ENCODE measurements around the gene MANBA. TPM values are rescaled to one million over a fixed set of nuclear protein-coding genes. Genes with fewer than 3 reads are reported as not detected.

The MANBA gene
- total and polyA plus RNA-seq, 5 donors from 2014 or later: 10.7 to 21.2 (median 15.8) TPM

DNA sequence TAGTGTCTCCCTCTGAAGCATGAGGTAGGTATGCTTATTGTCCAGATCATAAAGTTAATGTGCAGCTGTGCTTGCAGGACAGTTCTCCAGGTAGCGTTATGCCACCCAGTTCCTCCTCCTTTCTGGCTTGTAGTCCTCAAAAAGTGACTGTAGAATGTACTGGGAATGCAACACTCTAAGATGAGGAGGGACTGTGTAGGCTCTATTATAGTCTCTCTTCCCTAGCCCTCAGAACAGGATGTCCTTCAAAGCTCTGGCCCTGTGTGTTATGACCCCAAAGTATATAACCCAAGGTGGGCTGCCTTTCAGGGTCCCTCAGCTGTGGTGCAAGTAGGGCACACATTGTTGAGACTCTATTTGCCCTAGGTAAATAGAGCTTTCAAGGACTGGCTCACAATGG, 20.8 kb upstream of the MANBA start:
- peaks cover 0 to 4% (median 0%) of the 10 kb centered on the region in 4 donors for H3K4me1 Mint-ChIP-seq
- no peaks in the 10 kb centered on the region for H3K27me3 Mint-ChIP-seq
- no peak overlapping the region for H3K4me3 Mint-ChIP-seq
- peaks cover 0 to 3% (median 0%) of the 10 kb centered on the region in 7 donors for H3K9me3 Mint-ChIP-seq
- Histone ChIP-seq H3K4me1 (ENCODE audit: control insufficient read depth, insufficient read depth, low read length, poor library complexity, severe bottlenecking) (no peaks in the 10 kb centered on the region), H3K36me3 (ENCODE audit: control insufficient read depth, insufficient read depth, low read length) (no peaks in the 10 kb centered on the region), H3K27me3 (ENCODE audit: control insufficient read depth, insufficient read depth, low read length) (peaks cover 3% of the 10 kb centered on the region), H3K27ac (ENCODE audit: insufficient read depth, low read length, poor library complexity, severe bottlenecking) (no peak overlapping the region), H3K4me3 (ENCODE audit: low read depth, low read length) (no peak overlapping the region), H3K9me3 (ENCODE audit: control insufficient read depth in 2 of 2, low read length in 2 of 2) (no peaks in the 10 kb centered on the region)
- no peaks in the 10 kb centered on the region for H3K36me3 Mint-ChIP-seq
- ATAC-seq (ENCODE audit: low read depth in 2 of 2) (no peak), DNase-seq (no peak)
- H3K27ac Mint-ChIP-seq: no peak overlapping the region

DNA sequence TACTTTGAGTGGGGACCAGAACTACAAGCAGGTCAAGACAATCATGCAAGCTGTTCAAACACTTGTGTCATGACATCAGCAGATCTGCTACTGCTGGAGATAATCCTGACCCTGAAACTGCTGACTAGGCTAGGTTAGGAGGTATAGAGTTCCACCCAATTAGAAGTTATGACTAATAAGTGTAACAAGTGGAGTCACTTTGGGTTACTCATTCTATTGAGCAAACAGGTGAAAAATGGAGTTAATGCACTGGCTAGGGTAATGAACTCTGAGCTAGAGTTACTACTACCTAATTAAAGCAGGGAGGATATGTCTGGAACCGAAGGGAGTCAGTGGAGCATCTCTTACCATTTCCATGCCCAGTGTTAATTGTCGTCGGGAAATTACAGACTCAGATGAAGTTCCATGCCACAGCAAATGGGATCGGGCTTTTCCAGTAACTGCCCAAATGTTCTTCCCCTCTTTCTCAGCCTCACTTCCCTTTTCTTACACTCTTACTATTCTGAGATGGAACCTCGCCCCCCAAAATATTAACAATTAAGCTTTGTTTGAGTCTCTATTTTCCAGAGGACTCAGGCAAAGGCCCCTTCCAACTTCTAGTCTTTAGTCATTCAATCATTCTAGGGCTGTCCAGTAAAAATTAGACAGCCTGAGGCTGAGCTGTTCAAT, 19.8 kb upstream of the MANBA start:
- Mint-ChIP-seq H3K27ac (no peak overlapping the region), H3K4me3 (no peak overlapping the region), H3K27me3 (no peaks in the 10 kb centered on the region), H3K36me3 (no peaks in the 10 kb centered on the region), H3K9me3 (peaks cover 0 to 3% (median 0%) of the 10 kb centered on the region in 7 donors), H3K4me1 (no peaks in the 10 kb centered on the region)
- Histone ChIP-seq H3K4me1 (ENCODE audit: control insufficient read depth, insufficient read depth, low read length, poor library complexity, severe bottlenecking) (no peaks in the 10 kb centered on the region), H3K36me3 (ENCODE audit: control insufficient read depth, insufficient read depth, low read length) (no peaks in the 10 kb centered on the region), H3K4me3 (ENCODE audit: low read depth, low read length) (no peak overlapping the region), H3K27me3 (ENCODE audit: control insufficient read depth, insufficient read depth, low read length) (peaks cover 3% of the 10 kb centered on the region), H3K27ac (ENCODE audit: insufficient read depth, low read length, poor library complexity, severe bottlenecking) (no peak overlapping the region), H3K9me3 (ENCODE audit: control insufficient read depth in 2 of 2, low read length in 2 of 2) (no peaks in the 10 kb centered on the region)
- ATAC-seq (ENCODE audit: low read depth in 2 of 2) (no peak), DNase-seq (peak in 1 of 3 donors; percentile 41)

DNA sequence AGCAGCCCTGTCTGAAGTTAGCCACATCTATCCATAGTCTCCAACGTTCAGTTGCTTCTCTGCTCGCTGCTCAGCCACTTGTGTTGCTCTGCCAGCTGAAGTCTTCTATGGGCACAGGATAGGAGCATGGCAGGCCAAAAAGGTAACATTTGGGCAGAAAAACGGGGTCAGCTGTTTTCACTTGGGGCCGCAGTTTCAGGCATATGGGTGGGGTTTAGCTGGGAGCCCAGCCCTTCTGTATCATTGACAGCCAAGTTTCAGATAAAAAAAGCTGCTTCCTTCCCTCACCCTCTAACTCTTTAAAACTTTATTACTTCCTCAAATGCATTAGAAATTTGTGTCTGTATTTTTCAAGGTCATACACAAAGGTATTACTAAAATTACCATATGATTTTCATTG, 18.4 kb upstream of the MANBA start:
- DNase-seq (no peak), ATAC-seq (ENCODE audit: low read depth in 2 of 2) (no peak)
- Mint-ChIP-seq H3K27ac (no peak overlapping the region), H3K27me3 (no peaks in the 10 kb centered on the region), H3K9me3 (peaks cover 0 to 3% (median 0%) of the 10 kb centered on the region in 7 donors), H3K4me1 (no peaks in the 10 kb centered on the region), H3K36me3 (no peaks in the 10 kb centered on the region), H3K4me3 (no peak overlapping the region)
- H3K27me3 ChIP-seq (ENCODE audit: control insufficient read depth, insufficient read depth, low read length): peaks cover 3% of the 10 kb centered on the region
- H3K4me3 ChIP-seq (ENCODE audit: low read depth, low read length): no peak overlapping the region
- H3K4me1 ChIP-seq (ENCODE audit: control insufficient read depth, insufficient read depth, low read length, poor library complexity, severe bottlenecking): no peaks in the 10 kb centered on the region
- H3K9me3 ChIP-seq (ENCODE audit: control insufficient read depth in 2 of 2, low read length in 2 of 2): no peaks in the 10 kb centered on the region
- H3K27ac ChIP-seq (ENCODE audit: insufficient read depth, low read length, poor library complexity, severe bottlenecking): no peak overlapping the region
- no peaks in the 10 kb centered on the region for H3K36me3 ChIP-seq (ENCODE audit: control insufficient read depth, insufficient read depth, low read length)

GRCh38 chr4:102778720-102779119, 18.0 kb upstream of the MANBA start:
- no peaks in the 10 kb centered on the region for H3K4me1 Mint-ChIP-seq
- H3K27me3 Mint-ChIP-seq: no peaks in the 10 kb centered on the region
- H3K9me3 Mint-ChIP-seq: peaks cover 0 to 3% (median 0%) of the 10 kb centered on the region in 7 donors
- H3K27ac Mint-ChIP-seq: no peak overlapping the region
- H3K9me3 ChIP-seq (ENCODE audit: control insufficient read depth in 2 of 2, low read length in 2 of 2): no peaks in the 10 kb centered on the region
- no peak overlapping the region for H3K27ac ChIP-seq (ENCODE audit: insufficient read depth, low read length, poor library complexity, severe bottlenecking)
- DNase-seq (no peak), ATAC-seq (ENCODE audit: low read depth in 2 of 2) (no peak)
- no peaks in the 10 kb centered on the region for H3K4me1 ChIP-seq (ENCODE audit: control insufficient read depth, insufficient read depth, low read length, poor library complexity, severe bottlenecking)
- H3K4me3 Mint-ChIP-seq: no peak overlapping the region
- H3K36me3 Mint-ChIP-seq: no peaks in the 10 kb centered on the region
- H3K27me3 ChIP-seq (ENCODE audit: control insufficient read depth, insufficient read depth, low read length): peaks cover 3% of the 10 kb centered on the region
- H3K4me3 ChIP-seq (ENCODE audit: low read depth, low read length): no peak overlapping the region
- no peaks in the 10 kb centered on the region for H3K36me3 ChIP-seq (ENCODE audit: control insufficient read depth, insufficient read depth, low read length)

- no peak overlapping the region for H3K4me3 ChIP-seq (ENCODE audit: low read depth, low read length)
- ATAC-seq (ENCODE audit: low read depth in 2 of 2) (no peak), DNase-seq (no peak)
- Mint-ChIP-seq H3K9me3 (peaks cover 0 to 3% (median 0%) of the 10 kb centered on the region in 7 donors), H3K4me1 (no peaks in the 10 kb centered on the region), H3K4me3 (no peak overlapping the region), H3K27ac (no peak overlapping the region), H3K27me3 (no peaks in the 10 kb centered on the region), H3K36me3 (no peaks in the 10 kb centered on the region)
- H3K27ac ChIP-seq (ENCODE audit: insufficient read depth, low read length, poor library complexity, severe bottlenecking): no peak overlapping the region
- H3K4me1 ChIP-seq (ENCODE audit: control insufficient read depth, insufficient read depth, low read length, poor library complexity, severe bottlenecking): no peaks in the 10 kb centered on the region
- no peaks in the 10 kb centered on the region for H3K36me3 ChIP-seq (ENCODE audit: control insufficient read depth, insufficient read depth, low read length)
- no peaks in the 10 kb centered on the region for H3K27me3 ChIP-seq (ENCODE audit: control insufficient read depth, insufficient read depth, low read length)
- H3K9me3 ChIP-seq (ENCODE audit: control insufficient read depth in 2 of 2, low read length in 2 of 2): no peaks in the 10 kb centered on the region
Observed at GRCh38 chr4:102775805-102776204, 15.0 kb upstream of the MANBA start.

- Mint-ChIP-seq H3K9me3 (peaks cover 0 to 2% (median 0%) of the 10 kb centered on the region in 7 donors), H3K27ac (no peak overlapping the region), H3K4me3 (no peak overlapping the region), H3K27me3 (peaks cover 9% of the 10 kb centered on the region), H3K4me1 (no peaks in the 10 kb centered on the region), H3K36me3 (no peaks in the 10 kb centered on the region)
- Histone ChIP-seq H3K4me3 (ENCODE audit: low read depth, low read length) (no peak overlapping the region), H3K4me1 (ENCODE audit: control insufficient read depth, insufficient read depth, low read length, poor library complexity, severe bottlenecking) (no peaks in the 10 kb centered on the region), H3K36me3 (ENCODE audit: control insufficient read depth, insufficient read depth, low read length) (no peaks in the 10 kb centered on the region), H3K9me3 (ENCODE audit: control insufficient read depth in 2 of 2, low read length in 2 of 2) (no peaks in the 10 kb centered on the region), H3K27me3 (ENCODE audit: control insufficient read depth, insufficient read depth, low read length) (no peaks in the 10 kb centered on the region), H3K27ac (ENCODE audit: insufficient read depth, low read length, poor library complexity, severe bottlenecking) (no peak overlapping the region)
- DNase-seq: no peak
- no peak for ATAC-seq (ENCODE audit: low read depth in 2 of 2)
Observed at GRCh38 chr4:102774254-102774653, 13.5 kb upstream of the MANBA start.

- Mint-ChIP-seq H3K4me3 (no peak overlapping the region), H3K9me3 (peaks cover 0 to 2% (median 0%) of the 10 kb centered on the region in 7 donors), H3K36me3 (no peaks in the 10 kb centered on the region), H3K27ac (no peak overlapping the region), H3K4me1 (no peaks in the 10 kb centered on the region), H3K27me3 (peaks cover 15% of the 10 kb centered on the region)
- ATAC-seq (ENCODE audit: low read depth in 2 of 2) (no peak), DNase-seq (no peak)
- H3K36me3 ChIP-seq (ENCODE audit: control insufficient read depth, insufficient read depth, low read length): no peaks in the 10 kb centered on the region
- no peak overlapping the region for H3K27ac ChIP-seq (ENCODE audit: insufficient read depth, low read length, poor library complexity, severe bottlenecking)
- no peaks in the 10 kb centered on the region for H3K27me3 ChIP-seq (ENCODE audit: control insufficient read depth, insufficient read depth, low read length)
- H3K4me1 ChIP-seq (ENCODE audit: control insufficient read depth, insufficient read depth, low read length, poor library complexity, severe bottlenecking): no peaks in the 10 kb centered on the region
- no peaks in the 10 kb centered on the region for H3K9me3 ChIP-seq (ENCODE audit: control insufficient read depth in 2 of 2, low read length in 2 of 2)
- H3K4me3 ChIP-seq (ENCODE audit: low read depth, low read length): no peak overlapping the region
Observed at GRCh38 chr4:102772738-102773340, 12.1 kb upstream of the MANBA start.

DNA sequence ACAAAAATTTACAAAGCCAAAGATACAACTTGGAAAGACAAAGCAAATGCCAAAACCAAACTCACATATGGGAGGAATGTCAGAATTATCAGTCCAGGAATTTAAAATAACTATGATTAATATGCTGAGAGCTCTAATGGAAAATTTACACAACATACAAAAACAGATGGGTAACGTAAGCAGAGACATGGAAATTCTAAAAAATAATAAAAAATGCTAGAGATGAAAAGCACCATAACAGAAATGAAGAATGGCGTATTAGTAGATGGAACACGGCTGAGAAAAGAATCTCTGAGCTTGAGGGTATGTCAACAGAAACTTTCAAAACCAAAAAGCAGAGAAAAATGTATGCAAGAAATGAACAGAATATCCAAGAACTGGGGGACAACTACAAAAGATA, 4.1 kb upstream of the MANBA start:
- no peaks in the 10 kb centered on the region for H3K27me3 ChIP-seq (ENCODE audit: control insufficient read depth, insufficient read depth, low read length)
- peaks cover 5 to 15% (median 12%) of the 10 kb centered on the region in 4 donors for H3K4me1 Mint-ChIP-seq
- H3K36me3 ChIP-seq (ENCODE audit: control insufficient read depth, insufficient read depth, low read length): no peaks in the 10 kb centered on the region
- no peaks in the 10 kb centered on the region for H3K9me3 ChIP-seq (ENCODE audit: control insufficient read depth in 2 of 2, low read length in 2 of 2)
- H3K4me3 ChIP-seq (ENCODE audit: low read depth, low read length): no peak overlapping the region
- ATAC-seq (ENCODE audit: low read depth in 2 of 2) (no peak), DNase-seq (no peak)
- no peaks in the 10 kb centered on the region for H3K36me3 Mint-ChIP-seq
- peaks cover 12% of the 10 kb centered on the region for H3K4me1 ChIP-seq (ENCODE audit: control insufficient read depth, insufficient read depth, low read length, poor library complexity, severe bottlenecking)
- no peak overlapping the region for H3K4me3 Mint-ChIP-seq
- H3K27me3 Mint-ChIP-seq: peaks cover 28% of the 10 kb centered on the region
- no peaks in the 10 kb centered on the region for H3K9me3 Mint-ChIP-seq
- H3K27ac Mint-ChIP-seq: no peak overlapping the region
- H3K27ac ChIP-seq (ENCODE audit: insufficient read depth, low read length, poor library complexity, severe bottlenecking): no peak overlapping the region

Measured in CD4-positive, CD25-positive, alpha-beta regulatory T cell (primary cell).